Measurements from ENCODE around the gene LTBP3. TPM values are rescaled to one million over a fixed set of nuclear protein-coding genes. Genes with fewer than 3 reads are reported as not detected.
A peak's percentile ranks its signal among the peaks of the same experiment; 100 is the strongest.

The LTBP3 gene
- total and polyA plus RNA-seq, 5 donors from 2014 or later: 9.2 to 132 (median 14.6) TPM

DNA sequence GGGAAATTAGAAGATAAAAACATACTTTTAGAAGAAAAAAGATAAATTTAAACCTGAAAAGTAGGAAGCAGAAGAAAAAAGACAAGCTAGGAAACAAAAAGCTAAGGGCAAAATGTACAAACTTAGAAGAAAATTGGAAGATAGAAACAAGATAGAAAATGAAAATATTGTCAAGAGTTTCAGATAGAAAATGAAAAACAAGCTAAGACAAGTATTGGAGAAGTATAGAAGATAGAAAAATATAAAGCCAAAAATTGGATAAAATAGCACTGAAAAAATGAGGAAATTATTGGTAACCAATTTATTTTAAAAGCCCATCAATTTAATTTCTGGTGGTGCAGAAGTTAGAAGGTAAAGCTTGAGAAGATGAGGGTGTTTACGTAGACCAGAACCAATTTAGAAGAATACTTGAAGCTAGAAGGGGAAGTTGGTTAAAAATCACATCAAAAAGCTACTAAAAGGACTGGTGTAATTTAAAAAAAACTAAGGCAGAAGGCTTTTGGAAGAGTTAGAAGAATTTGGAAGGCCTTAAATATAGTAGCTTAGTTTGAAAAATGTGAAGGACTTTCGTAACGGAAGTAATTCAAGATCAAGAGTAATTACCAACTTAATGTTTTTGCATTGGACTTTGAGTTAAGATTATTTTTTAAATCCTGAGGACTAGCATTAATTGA is 58.3 kb downstream of the LTBP3 start:
- H3K27ac ChIP-seq (ENCODE audit: insufficient read depth, low read length, poor library complexity, severe bottlenecking): peak overlapping the region; percentile 98
- Mint-ChIP-seq H3K27ac (no peak overlapping the region), H3K9me3 (peaks cover 0 to 9% (median 0%) of the 10 kb centered on the region in 7 donors), H3K27me3 (peaks cover 8% of the 10 kb centered on the region), H3K4me1 (peaks cover 7 to 27% (median 23%) of the 10 kb centered on the region in 4 donors), H3K4me3 (no peak overlapping the region), H3K36me3 (peaks cover 15% of the 10 kb centered on the region)
- H3K4me1 ChIP-seq (ENCODE audit: control insufficient read depth, insufficient read depth, low read length, poor library complexity, severe bottlenecking): peaks cover 50% of the 10 kb centered on the region
- peak overlapping the region; percentile 100 for H3K4me3 ChIP-seq (ENCODE audit: low read depth, low read length)
- H3K9me3 ChIP-seq (ENCODE audit: control insufficient read depth in 2 of 2, low read length in 2 of 2): no peaks in the 10 kb centered on the region
- H3K36me3 ChIP-seq (ENCODE audit: control insufficient read depth, insufficient read depth, low read length): peaks cover 48% of the 10 kb centered on the region
- DNase-seq (peak in 1 of 3 donors; percentile 55), ATAC-seq (ENCODE audit: low read depth in 2 of 2) (no peak)
- no peaks in the 10 kb centered on the region for H3K27me3 ChIP-seq (ENCODE audit: control insufficient read depth, insufficient read depth, low read length)

DNA sequence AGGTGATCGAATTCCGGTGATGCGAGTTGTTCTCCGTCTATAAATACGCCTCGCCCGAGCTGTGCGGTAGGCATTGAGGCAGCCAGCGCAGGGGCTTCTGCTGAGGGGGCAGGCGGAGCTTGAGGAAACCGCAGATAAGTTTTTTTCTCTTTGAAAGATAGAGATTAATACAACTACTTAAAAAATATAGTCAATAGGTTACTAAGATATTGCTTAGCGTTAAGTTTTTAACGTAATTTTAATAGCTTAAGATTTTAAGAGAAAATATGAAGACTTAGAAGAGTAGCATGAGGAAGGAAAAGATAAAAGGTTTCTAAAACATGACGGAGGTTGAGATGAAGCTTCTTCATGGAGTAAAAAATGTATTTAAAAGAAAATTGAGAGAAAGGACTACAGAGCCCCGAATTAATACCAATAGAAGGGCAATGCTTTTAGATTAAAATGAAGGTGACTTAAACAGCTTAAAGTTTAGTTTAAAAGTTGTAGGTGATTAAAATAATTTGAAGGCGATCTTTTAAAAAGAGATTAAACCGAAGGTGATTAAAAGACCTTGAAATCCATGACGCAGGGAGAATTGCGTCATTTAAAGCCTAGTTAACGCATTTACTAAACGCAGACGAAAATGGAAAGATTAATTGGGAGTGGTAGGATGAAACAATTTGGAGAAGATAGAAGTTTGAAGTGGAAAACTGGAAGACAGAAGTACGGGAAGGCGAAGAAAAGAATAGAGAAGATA is 59.0 kb downstream of the LTBP3 start, which contains the start of gene MALAT1:
Gene MALAT1 (plus strand): TSS at position 69 of the 736 bp plus-strand sequence.
- no peaks in the 10 kb centered on the region for H3K9me3 ChIP-seq (ENCODE audit: control insufficient read depth in 2 of 2, low read length in 2 of 2)
- peaks cover 41% of the 10 kb centered on the region for H3K36me3 ChIP-seq (ENCODE audit: control insufficient read depth, insufficient read depth, low read length)
- no peak within 1 kb of the TSS for H3K4me3 Mint-ChIP-seq
- H3K27me3 ChIP-seq (ENCODE audit: control insufficient read depth, insufficient read depth, low read length): no peaks in the 10 kb centered on the region
- peak within 1 kb of the TSS; percentile 98 for H3K27ac ChIP-seq (ENCODE audit: insufficient read depth, low read length, poor library complexity, severe bottlenecking)
- H3K4me1 Mint-ChIP-seq: peaks cover 6 to 24% (median 18%) of the 10 kb centered on the region in 4 donors
- H3K9me3 Mint-ChIP-seq: peaks cover 0 to 9% (median 0%) of the 10 kb centered on the region in 7 donors
- peaks cover 43% of the 10 kb centered on the region for H3K4me1 ChIP-seq (ENCODE audit: control insufficient read depth, insufficient read depth, low read length, poor library complexity, severe bottlenecking)
- H3K36me3 Mint-ChIP-seq: peaks cover 8% of the 10 kb centered on the region
- DNase-seq (peak; percentile 90 to 97 (median 95)), ATAC-seq (ENCODE audit: low read depth in 2 of 2) (peak; percentile 8 to 9)
- H3K27ac Mint-ChIP-seq: no peak within 1 kb of the TSS
- peaks cover 8% of the 10 kb centered on the region for H3K27me3 Mint-ChIP-seq
- H3K4me3 ChIP-seq (ENCODE audit: low read depth, low read length): peak within 1 kb of the TSS; percentile 100

DNA sequence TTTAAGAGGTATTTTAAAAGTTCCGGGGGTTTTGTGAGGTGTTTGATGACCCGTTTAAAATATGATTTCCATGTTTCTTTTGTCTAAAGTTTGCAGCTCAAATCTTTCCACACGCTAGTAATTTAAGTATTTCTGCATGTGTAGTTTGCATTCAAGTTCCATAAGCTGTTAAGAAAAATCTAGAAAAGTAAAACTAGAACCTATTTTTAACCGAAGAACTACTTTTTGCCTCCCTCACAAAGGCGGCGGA is 59.5 kb downstream of the LTBP3 start:
- no peak for DNase-seq
- H3K4me3 ChIP-seq (ENCODE audit: low read depth, low read length): peak overlapping the region; percentile 100

DNA sequence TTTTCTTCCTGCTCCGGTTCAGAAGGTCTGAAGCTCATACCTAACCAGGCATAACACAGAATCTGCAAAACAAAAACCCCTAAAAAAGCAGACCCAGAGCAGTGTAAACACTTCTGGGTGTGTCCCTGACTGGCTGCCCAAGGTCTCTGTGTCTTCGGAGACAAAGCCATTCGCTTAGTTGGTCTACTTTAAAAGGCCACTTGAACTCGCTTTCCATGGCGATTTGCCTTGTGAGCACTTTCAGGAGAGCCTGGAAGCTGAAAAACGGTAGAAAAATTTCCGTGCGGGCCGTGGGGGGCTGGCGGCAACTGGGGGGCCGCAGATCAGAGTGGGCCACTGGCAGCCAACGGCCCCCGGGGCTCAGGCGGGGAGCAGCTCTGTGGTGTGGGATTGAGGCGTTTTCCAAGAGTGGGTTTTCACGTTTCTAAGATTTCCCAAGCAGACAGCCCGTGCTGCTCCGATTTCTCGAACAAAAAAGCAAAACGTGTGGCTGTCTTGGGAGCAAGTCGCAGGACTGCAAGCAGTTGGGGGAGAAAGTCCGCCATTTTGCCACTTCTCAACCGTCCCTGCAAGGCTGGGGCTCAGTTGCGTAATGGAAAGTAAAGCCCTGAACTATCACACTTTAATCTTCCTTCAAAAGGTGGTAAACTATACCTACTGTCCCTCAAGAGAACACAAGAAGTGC is 60.0 kb downstream of the LTBP3 start:
- Mint-ChIP-seq H3K36me3 (no peaks in the 10 kb centered on the region), H3K27ac (no peak overlapping the region), H3K9me3 (peaks cover 0 to 7% (median 0%) of the 10 kb centered on the region in 7 donors), H3K4me1 (peaks cover 6 to 23% (median 15%) of the 10 kb centered on the region in 4 donors), H3K4me3 (no peak overlapping the region), H3K27me3 (peaks cover 8% of the 10 kb centered on the region)
- Histone ChIP-seq H3K4me3 (ENCODE audit: low read depth, low read length) (peak overlapping the region; percentile 100), H3K36me3 (ENCODE audit: control insufficient read depth, insufficient read depth, low read length) (peaks cover 32% of the 10 kb centered on the region), H3K27me3 (ENCODE audit: control insufficient read depth, insufficient read depth, low read length) (no peaks in the 10 kb centered on the region), H3K9me3 (ENCODE audit: control insufficient read depth in 2 of 2, low read length in 2 of 2) (no peaks in the 10 kb centered on the region), H3K4me1 (ENCODE audit: control insufficient read depth, insufficient read depth, low read length, poor library complexity, severe bottlenecking) (peaks cover 35% of the 10 kb centered on the region), H3K27ac (ENCODE audit: insufficient read depth, low read length, poor library complexity, severe bottlenecking) (peak overlapping the region; percentile 98)
- no peak for ATAC-seq (ENCODE audit: low read depth in 2 of 2)
- peak in 2 of 3 donors; percentile 56 to 82 for DNase-seq

More for the DNA sequence above, 59.5 kb downstream of the LTBP3 start:
- Histone ChIP-seq H3K9me3 (ENCODE audit: control insufficient read depth in 2 of 2, low read length in 2 of 2) (no peaks in the 10 kb centered on the region), H3K27me3 (ENCODE audit: control insufficient read depth, insufficient read depth, low read length) (no peaks in the 10 kb centered on the region), H3K36me3 (ENCODE audit: control insufficient read depth, insufficient read depth, low read length) (peaks cover 36% of the 10 kb centered on the region), H3K4me1 (ENCODE audit: control insufficient read depth, insufficient read depth, low read length, poor library complexity, severe bottlenecking) (peaks cover 38% of the 10 kb centered on the region), H3K27ac (ENCODE audit: insufficient read depth, low read length, poor library complexity, severe bottlenecking) (peak overlapping the region; percentile 98)
- Mint-ChIP-seq H3K4me3 (no peak overlapping the region), H3K27ac (no peak overlapping the region), H3K36me3 (peaks cover 3% of the 10 kb centered on the region), H3K9me3 (peaks cover 0 to 8% (median 0%) of the 10 kb centered on the region in 7 donors), H3K27me3 (peaks cover 8% of the 10 kb centered on the region), H3K4me1 (peaks cover 6 to 22% (median 15%) of the 10 kb centered on the region in 4 donors)
- no peak for ATAC-seq (ENCODE audit: low read depth in 2 of 2)

DNA sequence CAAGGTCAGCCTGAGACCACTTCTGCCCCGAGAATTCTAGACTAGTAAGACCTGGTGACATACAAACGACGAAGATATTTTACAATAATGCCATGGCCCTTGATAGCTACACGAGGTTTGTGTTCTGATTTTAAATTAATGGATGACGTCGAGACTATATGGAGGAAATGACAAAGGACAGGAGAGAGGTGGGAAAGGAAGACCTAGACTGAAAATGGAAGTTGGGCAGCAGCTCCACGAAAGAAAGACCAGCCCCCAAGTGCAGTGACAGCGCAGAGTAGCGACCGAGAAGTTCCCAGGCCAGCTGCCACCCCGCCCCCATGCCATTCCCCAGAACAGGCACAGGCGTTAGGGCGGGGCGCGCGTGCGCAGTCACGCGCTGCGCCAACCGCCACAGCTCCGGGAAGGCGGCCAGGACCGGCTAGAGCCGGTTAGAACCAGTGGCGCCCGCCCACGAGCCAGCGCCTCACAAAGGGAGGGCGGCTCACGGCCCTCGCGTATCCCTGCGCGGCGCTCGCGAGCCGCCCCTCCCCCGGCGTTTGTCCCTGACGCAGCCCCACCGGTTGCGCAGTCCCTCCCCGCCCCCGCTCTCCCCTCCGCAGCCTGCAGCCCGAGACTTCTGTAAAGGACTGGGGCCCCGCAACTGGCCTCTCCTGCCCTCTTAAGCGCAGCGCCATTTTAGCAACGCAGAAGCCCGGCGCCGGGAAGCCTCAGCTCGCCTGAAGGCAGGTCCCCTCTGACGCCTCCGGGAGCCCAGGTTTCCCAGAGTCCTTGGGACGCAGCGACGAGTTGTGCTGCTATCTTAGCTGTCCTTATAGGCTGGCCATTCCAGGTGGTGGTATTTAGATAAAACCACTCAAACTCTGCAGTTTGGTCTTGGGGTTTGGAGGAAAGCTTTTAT is 60.8 kb downstream of the LTBP3 start:
- Mint-ChIP-seq H3K27ac (no peak overlapping the region), H3K36me3 (no peaks in the 10 kb centered on the region), H3K27me3 (peaks cover 8% of the 10 kb centered on the region), H3K4me3 (no peak overlapping the region), H3K9me3 (peaks cover 0 to 7% (median 0%) of the 10 kb centered on the region in 7 donors), H3K4me1 (peaks cover 6 to 25% (median 11%) of the 10 kb centered on the region in 4 donors)
- H3K27me3 ChIP-seq (ENCODE audit: control insufficient read depth, insufficient read depth, low read length): no peaks in the 10 kb centered on the region
- ATAC-seq (ENCODE audit: low read depth in 2 of 2): peak; percentile 82 to 83
- peak overlapping the region; percentile 98 for H3K27ac ChIP-seq (ENCODE audit: insufficient read depth, low read length, poor library complexity, severe bottlenecking)
- H3K4me1 ChIP-seq (ENCODE audit: control insufficient read depth, insufficient read depth, low read length, poor library complexity, severe bottlenecking): peaks cover 32% of the 10 kb centered on the region
- H3K9me3 ChIP-seq (ENCODE audit: control insufficient read depth in 2 of 2, low read length in 2 of 2): no peaks in the 10 kb centered on the region
- peaks cover 24% of the 10 kb centered on the region for H3K36me3 ChIP-seq (ENCODE audit: control insufficient read depth, insufficient read depth, low read length)
- H3K4me3 ChIP-seq (ENCODE audit: low read depth, low read length): peak overlapping the region; percentile 100
- peak; percentile 95 to 99 (median 96) for DNase-seq

DNA sequence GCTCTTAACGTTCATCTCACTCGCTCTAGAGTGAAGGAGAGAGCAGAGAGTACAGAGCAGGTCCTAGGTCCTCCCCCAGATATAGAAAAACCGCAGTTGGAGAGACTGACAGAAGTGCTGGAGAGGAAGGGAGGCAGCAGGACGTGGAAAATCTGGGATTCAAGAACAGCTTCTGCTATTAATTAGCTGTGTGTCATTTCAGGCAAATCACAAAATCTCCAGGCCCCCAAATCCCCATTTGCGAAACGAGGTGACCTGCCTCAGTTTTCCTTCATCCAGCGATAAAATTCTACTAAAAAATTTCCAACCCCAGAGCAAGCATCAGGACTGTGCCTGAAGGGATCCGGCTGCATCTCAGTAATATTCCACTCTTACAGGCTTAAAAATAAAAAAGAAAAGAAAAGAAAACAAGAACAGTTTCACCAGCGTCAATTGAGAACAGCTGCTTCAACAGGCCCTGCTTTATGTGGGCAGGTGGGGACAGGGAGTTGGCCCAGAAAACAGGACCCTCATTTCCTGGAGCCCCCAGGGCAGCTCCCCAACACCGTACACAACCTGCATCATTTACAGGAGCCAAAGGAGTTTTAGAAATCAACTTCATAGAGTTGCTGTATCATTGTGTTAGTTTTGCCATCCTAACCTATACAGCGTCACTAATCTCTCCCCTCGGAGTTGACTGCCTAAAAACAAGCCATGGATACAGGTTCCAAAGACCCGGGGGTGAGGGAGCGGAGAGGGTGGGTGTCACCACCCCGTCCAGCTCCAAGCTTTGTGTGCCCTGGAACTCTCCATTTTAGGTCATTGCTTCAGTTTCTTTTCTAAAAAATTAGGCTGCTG is 61.6 kb downstream of the LTBP3 start:
- Mint-ChIP-seq H3K27me3 (peaks cover 8% of the 10 kb centered on the region), H3K4me1 (peaks cover 6 to 29% (median 13%) of the 10 kb centered on the region in 4 donors), H3K36me3 (no peaks in the 10 kb centered on the region), H3K27ac (no peak overlapping the region), H3K9me3 (peaks cover 0 to 5% (median 0%) of the 10 kb centered on the region in 7 donors), H3K4me3 (no peak overlapping the region)
- H3K4me1 ChIP-seq (ENCODE audit: control insufficient read depth, insufficient read depth, low read length, poor library complexity, severe bottlenecking): peaks cover 26% of the 10 kb centered on the region
- peaks cover 15% of the 10 kb centered on the region for H3K36me3 ChIP-seq (ENCODE audit: control insufficient read depth, insufficient read depth, low read length)
- ATAC-seq (ENCODE audit: low read depth in 2 of 2) (no peak), DNase-seq (no peak)
- no peaks in the 10 kb centered on the region for H3K27me3 ChIP-seq (ENCODE audit: control insufficient read depth, insufficient read depth, low read length)
- peak overlapping the region; percentile 98 for H3K27ac ChIP-seq (ENCODE audit: insufficient read depth, low read length, poor library complexity, severe bottlenecking)
- H3K9me3 ChIP-seq (ENCODE audit: control insufficient read depth in 2 of 2, low read length in 2 of 2): no peaks in the 10 kb centered on the region
- H3K4me3 ChIP-seq (ENCODE audit: low read depth, low read length): peak overlapping the region; percentile 72
